Nephron (organoid): Measurements from ENCODE around the gene TEX51.

ENCODE experiments used
- H3K27ac Mint-ChIP-seq, 3 experiments: 2 replicates each; pipeline ENCODE4 v1.8.0; 2020; ENCODE audit warnings: mixed read lengths in 3 of 3, mild to moderate bottlenecking in 2 of 3, moderate library complexity in 1 of 3
- H3K27me3 Mint-ChIP-seq: 2 replicates; pipeline ENCODE4 v1.8.0; 2021; ENCODE audit warnings: low read depth, mild to moderate bottlenecking, moderate library complexity, mixed read lengths
- H3K36me3 Mint-ChIP-seq: 2 replicates; pipeline ENCODE4 v1.8.0; 2020; ENCODE audit warnings: low read depth, mixed read lengths
- H3K4me1 Mint-ChIP-seq: 2 replicates; pipeline ENCODE4 v1.8.0; 2020; ENCODE audit warnings: mixed read lengths
- H3K4me3 Mint-ChIP-seq, 3 experiments: 2 replicates each; pipeline ENCODE4 v1.8.0; 2020; ENCODE audit warnings: mild to moderate bottlenecking in 3 of 3, mixed read lengths in 3 of 3, moderate library complexity in 2 of 3
- H3K9me3 Mint-ChIP-seq: 2 replicates; pipeline ENCODE4 v1.8.0; 2020; ENCODE audit warnings: mixed read lengths
- CTCF ChIP-seq, 3 experiments: fragments of 200-600 bp; sonication (generic); IDR thresholded peaks; one replicate each; pipeline ENCODE4 v1.5.0; 2021; ENCODE audit warnings: antibody characterized with exemption in 3 of 3; ENCODE audit not compliant: unreplicated experiment in 3 of 3

Gene TEX51

GRCh38 chr2:126930970-126931590 lies 32.4 kb downstream of the TEX51 start:
- Mint-ChIP-seq H3K4me1 (peaks cover 32% of the 10 kb centered on the region), H3K4me3 (no peak overlapping the region)
- no peak for TF ChIP-seq CTCF (IDR thresholded peaks at IDR 0.05; ENCODE audit: unreplicated experiment in 3 of 3)

GRCh38 chr2:126932529-126932928 lies 33.8 kb downstream of the TEX51 start:
- no peak overlapping the region for H3K4me3 Mint-ChIP-seq
- peaks cover 10% of the 10 kb centered on the region for H3K36me3 Mint-ChIP-seq
- H3K4me1 Mint-ChIP-seq, result peaks cover 38% of the 10 kb centered on the region
- TF ChIP-seq CTCF (IDR thresholded peaks at IDR 0.05; ENCODE audit: unreplicated experiment in 3 of 3), result no peak
- H3K9me3 Mint-ChIP-seq, result peaks cover 25% of the 10 kb centered on the region
- peak overlapping the region; percentile 39 to 90 (median 66) for H3K27ac Mint-ChIP-seq
- peaks cover 5% of the 10 kb centered on the region for H3K27me3 Mint-ChIP-seq

More at GRCh38 chr2:126930970-126931590, 32.4 kb downstream of the TEX51 start:
- no peak overlapping the region for H3K27ac Mint-ChIP-seq
- peaks cover 36% of the 10 kb centered on the region for H3K9me3 Mint-ChIP-seq
- H3K36me3 Mint-ChIP-seq, result peaks cover 10% of the 10 kb centered on the region
- peaks cover 5% of the 10 kb centered on the region for H3K27me3 Mint-ChIP-seq

- Mint-ChIP-seq H3K36me3 (peaks cover 10% of the 10 kb centered on the region), H3K27ac (peak overlapping the region; percentile 39 to 90 (median 66)), H3K4me1 (peaks cover 38% of the 10 kb centered on the region), H3K9me3 (peaks cover 19% of the 10 kb centered on the region), H3K4me3 (no peak overlapping the region), H3K27me3 (peaks cover 8% of the 10 kb centered on the region)
- no peak for TF ChIP-seq CTCF (IDR thresholded peaks at IDR 0.05; ENCODE audit: unreplicated experiment in 3 of 3)
These were observed 34.4 kb downstream of the TEX51 start for GRCh38 chr2:126932966-126933710.

GRCh38 chr2:126933711-126934091 lies 35.0 kb downstream of the TEX51 start:
- peaks cover 10% of the 10 kb centered on the region for H3K27me3 Mint-ChIP-seq
- H3K4me3 Mint-ChIP-seq, result no peak overlapping the region
- H3K36me3 Mint-ChIP-seq, result peaks cover 10% of the 10 kb centered on the region
- TF ChIP-seq CTCF (IDR thresholded peaks at IDR 0.05; ENCODE audit: unreplicated experiment in 3 of 3), result no peak
- peaks cover 16% of the 10 kb centered on the region for H3K9me3 Mint-ChIP-seq
- peaks cover 38% of the 10 kb centered on the region for H3K4me1 Mint-ChIP-seq
- peak overlapping the region; percentile 39 to 90 (median 66) for H3K27ac Mint-ChIP-seq

GRCh38 chr2:126934809-126935208 lies 36.1 kb downstream of the TEX51 start:
- H3K27ac Mint-ChIP-seq, result no peak overlapping the region
- no peak overlapping the region for H3K4me3 Mint-ChIP-seq
- no peak for TF ChIP-seq CTCF (IDR thresholded peaks at IDR 0.05; ENCODE audit: unreplicated experiment in 3 of 3)

More at GRCh38 chr2:126934809-126935208, 36.1 kb downstream of the TEX51 start:
- H3K27me3 Mint-ChIP-seq, result peaks cover 10% of the 10 kb centered on the region
- peaks cover 8% of the 10 kb centered on the region for H3K9me3 Mint-ChIP-seq
- peaks cover 5% of the 10 kb centered on the region for H3K36me3 Mint-ChIP-seq
- H3K4me1 Mint-ChIP-seq, result peaks cover 38% of the 10 kb centered on the region
